ENCODE results near the gene SLC6A18.

The SLC6A18 gene
- total RNA-seq: 0 reads per million in 2 donors

DNA sequence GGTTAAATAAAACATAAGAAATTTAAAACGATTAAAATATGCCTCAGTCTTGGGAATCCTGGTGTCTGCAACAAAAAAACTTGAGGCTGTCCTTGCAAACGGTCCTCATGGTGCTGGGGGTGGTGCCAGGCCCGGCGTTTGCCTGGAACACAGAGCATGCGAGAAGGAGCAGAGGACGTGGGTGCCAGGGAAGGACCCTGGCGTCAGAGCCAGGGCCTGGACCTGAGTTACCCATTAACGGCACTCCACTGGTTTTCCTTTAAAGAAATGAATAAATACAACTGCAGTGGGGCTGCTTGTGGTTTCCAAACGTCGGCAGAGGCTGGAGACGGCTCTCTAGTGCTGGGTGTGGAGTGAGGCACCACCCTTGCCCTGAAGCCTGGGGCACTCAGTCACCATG lies at the start of gene SLC6A18:
Gene SLC6A18 (plus strand): TSS at position 301 of the 400 bp plus-strand sequence. CDS start 97 bp downstream, at position 398.
- no peak for DNase-seq

GRCh38 chr5:1175801-1176472 lies 49.2 kb upstream of the SLC6A18 start:
- no peak for DNase-seq

DNA sequence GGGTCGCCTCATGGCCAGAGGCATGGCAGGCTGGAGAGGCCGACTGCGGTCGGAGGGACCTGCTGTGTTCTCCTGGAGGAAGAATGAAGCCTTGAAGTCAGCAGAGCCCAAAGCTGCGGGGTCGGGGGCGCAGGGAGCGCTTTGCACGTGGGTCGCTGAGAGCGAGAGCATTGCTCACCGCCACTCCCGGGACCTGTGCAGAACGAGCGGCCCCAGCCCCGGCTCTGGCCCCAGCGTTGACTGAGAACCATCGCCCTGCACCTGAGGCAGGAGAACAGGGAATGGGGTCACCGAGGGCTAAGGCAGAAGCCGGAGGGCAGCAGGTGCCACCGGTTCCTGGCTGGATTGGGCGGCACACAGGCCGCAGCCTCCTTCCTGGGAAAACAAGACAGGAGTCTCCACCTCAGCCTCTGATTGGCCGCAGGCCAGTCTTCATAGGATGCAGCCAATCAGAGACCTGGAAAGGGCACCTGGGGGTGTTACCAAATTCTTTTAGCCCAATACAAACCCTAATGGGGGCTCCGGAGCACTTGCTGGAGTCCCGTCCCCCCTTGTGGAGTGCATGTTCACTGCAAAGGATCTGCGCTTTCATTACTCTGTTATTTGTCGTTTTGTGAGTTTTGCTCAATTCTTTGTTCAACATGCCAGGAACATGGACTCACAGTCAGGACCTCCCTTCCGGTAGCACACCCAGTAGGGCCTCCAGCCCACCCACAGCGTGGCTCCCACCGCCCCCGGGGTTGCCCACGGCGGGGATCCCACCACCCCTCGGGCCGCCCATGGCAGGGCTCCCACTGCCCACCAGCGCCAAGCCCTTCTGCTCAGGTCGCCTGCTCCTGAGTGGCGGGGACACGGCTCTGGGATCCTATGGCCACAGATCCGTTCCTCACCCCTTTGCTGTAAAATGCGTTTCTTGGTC lies 48.4 kb upstream of the SLC6A18 start:
- no peak for DNase-seq

- DNase-seq: no peak
These were observed 47.2 kb upstream of the SLC6A18 start for GRCh38 chr5:1177826-1178528.

DNA sequence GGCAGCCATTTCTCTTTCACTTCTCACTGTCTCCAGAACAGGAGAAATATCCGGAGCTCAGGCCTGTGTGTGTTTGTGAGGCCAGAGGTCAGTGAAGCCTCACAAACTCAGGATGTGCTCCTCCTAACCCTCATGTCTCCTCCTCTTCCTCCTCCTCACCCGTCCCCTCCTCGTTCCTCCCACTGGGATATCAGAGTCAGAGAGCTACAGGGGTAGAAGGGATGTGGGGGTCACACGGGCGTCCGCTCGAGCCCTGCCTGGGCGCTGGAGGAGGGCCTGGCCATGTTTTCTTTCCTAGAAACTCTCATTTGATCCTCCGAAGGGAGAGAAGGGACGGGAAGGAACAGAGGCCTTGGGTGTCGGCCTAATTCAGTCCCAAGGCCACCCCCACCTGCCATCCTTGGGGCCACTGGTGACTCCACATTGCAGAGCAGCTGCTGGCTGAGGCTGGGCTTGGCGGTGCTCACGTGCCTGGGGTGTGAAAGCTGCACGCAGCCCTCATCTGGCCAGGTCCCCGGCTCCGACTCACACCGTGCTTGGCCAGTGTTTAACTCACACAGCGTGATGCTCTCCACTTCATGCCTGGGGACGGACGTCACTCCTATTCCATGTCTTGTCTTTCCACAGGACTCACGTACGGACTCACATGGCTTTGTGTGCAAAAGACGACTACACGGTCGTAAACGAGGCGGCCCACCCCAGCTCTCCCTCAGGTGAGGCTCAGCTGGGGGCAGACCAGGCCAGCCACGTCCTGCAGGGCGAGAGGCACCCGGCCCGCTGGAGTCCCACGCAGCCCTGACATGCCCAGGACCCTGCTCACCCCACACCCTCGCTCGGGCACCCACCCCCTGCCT lies 46.4 kb upstream of the SLC6A18 start:
- no peak for DNase-seq

DNA sequence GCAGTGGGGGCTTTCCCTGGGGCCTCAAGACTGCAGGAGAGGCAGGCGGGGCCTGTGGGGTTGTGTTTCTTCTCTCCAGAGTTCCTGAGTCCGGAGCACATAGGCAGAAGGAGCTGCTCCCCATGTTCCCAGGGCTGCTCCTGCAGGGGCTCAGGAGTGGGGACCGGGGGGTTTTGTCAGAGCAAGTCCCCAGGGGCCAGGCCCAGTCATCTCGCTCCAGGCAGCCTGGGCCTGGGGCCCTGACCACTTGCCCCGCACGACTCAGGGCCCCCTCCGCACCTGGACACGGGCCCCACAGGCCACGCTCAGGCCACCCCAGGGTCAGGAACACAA lies 45.8 kb upstream of the SLC6A18 start:
- DNase-seq: no peak

GRCh38 chr5:1180096-1180495 lies 45.1 kb upstream of the SLC6A18 start:
- no peak for DNase-seq

- no peak for DNase-seq
These were observed 44.3 kb upstream of the SLC6A18 start for GRCh38 chr5:1180841-1181271.

DNA sequence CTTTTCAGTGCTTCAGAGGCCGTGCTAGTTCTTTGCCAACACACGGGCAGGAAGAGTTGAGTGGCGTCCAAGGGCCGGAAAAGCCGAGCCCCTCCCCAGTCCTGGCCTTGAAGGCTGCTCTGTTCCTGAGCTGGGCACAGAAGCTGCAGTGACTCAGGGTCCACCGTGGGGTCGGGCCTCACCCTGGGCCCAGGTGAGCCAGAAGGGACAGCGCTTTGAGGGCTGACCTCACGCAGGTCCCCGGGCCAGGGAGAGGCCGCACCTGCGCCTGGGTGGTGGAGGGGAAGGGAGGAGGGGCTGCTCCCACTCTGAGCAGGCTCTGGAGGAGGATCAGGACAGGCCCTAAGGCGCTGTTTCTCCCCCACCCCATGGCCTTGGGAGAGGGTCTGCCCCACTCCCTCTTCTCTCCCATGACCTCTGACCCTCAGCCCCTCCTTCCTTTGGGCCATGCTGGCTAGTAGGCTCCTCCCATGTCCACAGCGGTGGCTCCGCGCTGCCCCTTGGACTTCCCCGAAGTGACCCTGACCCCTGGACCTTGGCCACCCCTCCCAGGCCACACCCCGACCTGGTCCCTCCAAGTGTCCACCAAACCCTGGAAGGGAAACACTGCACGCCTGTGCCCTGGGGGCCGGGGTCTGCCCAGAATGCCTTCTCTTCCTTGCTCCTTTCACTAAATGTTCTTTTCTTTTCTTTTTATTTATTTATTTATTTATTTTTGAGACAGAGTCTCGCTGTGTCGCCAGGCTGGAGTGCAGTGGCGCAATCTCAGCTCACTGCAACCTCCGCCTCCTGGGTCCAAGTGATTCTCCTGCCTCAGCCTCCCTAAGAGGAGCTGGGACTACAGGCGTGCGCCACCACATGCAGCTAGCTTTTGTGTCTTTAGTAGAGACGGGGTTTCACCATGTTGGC lies 43.5 kb upstream of the SLC6A18 start:
- DNase-seq: no peak

DNA sequence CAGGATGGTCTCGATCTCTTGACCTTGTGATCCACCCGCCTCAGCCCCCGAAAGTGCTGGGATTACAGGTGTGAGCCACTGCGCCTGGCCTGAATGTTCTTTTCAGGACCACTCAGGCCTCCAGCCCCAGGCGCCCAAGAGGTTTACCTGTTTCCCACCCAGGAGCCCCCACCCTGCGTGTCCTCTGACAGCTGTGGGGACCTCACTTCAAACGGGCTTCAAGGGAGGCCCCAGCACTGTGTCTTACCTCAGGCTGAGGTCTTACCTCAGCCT lies 42.9 kb upstream of the SLC6A18 start:
- no peak for DNase-seq

GRCh38 chr5:1182633-1183423 lies 42.4 kb upstream of the SLC6A18 start:
- DNase-seq: no peak

DNA sequence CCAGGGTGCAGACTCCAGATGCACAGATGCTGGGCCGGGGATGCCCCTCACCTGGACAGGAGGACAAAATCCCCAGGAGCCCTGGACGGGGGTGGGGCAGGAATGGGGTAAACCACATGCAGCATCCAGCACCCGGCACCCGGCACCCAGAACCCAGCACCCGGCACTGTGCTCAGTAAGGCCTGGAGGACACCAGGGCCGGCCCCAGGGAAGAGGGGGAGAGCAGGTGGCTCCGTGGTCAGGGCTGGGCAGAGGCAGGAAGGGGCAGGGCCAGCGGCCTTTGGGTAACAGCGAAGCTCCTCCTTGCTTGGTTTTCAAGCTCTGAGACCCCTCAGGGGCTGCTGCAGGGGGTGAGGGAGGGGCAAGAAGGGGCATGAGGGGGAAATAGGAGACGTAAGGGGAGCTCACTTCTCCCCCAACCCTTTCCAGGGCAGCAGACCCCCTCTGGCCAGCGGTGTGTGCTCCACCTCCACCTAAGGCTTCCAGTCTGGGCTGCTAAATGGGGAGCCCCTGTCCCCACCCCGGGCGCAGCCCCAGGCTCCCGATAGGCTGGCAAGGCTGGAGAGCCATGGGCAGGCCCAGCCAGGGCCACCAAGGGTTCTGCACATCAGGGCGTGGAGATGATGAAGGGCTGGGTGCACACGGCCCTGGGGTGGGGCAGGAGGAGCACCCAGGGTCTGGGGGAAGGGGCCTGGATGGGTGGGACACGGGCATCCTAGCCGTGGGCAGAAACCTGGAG lies 41.6 kb upstream of the SLC6A18 start:
- DNase-seq: no peak

GRCh38 chr5:1184163-1184470 lies 41.1 kb upstream of the SLC6A18 start:
- no peak for DNase-seq

DNA sequence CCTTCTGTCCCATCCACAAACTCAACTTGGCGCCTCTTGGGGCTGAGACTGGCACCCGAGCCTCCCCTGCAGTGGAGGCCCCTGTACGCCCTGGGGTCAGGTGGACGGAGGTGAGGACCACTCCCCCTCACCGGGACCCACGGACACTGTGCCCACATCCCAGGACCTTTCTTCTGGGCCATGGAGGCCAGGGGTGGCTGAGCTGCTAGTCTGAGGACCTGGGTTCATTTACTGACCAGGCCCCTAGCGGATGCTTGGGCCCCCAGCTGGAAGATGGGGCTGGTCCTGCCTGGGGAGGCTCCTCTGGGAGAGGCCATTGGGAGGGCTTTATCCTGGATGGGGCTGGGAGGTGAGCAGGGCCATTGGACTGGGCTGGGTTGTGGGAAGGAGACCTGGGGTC lies 40.7 kb upstream of the SLC6A18 start:
- no peak for DNase-seq

DNA sequence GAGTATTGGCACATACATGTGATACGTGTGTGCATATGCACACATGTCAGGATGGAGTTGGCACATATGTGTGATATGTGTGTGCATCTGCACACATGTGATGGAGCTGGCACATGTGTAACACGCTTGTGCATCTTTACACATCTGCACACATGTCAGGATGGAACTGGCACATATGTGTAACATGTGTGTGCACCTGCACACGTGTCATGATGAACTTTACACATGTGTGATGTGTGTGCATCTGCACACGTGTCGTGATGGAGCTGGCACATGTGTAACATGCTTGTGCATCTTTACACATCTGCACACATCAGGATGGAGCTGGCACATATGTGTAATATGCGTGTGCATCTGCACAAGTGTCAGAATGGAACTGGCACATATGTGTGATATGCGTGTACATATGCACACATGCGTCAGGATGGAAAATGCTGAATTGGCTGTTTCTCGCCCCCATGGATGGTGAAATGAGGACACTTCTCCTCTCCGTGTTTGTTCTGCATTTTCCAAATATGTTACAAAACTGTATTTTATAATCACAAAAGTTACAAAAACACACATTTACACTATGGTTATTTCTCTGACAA lies 40.0 kb upstream of the SLC6A18 start:
- no peak for DNase-seq

- DNase-seq: no peak
These were observed 39.4 kb upstream of the SLC6A18 start for GRCh38 chr5:1185629-1186350.

GRCh38 chr5:1186351-1187233 lies 38.6 kb upstream of the SLC6A18 start:
- DNase-seq: no peak

Measured in T-helper 9 cell (primary cell).